SK-N-SH (cell line): ENCODE measurements around the gene PAAF1. TPM values are rescaled to one million over a fixed set of nuclear protein-coding genes. Genes with fewer than 3 reads are reported as not detected.

Experiments used
- CTCF ChIA-PET: fragments of 300-600, 350-600 bp; formaldehyde crosslinking; extraction: SDS; loops from one replicate; lab custom pipeline; 2021; lab: Yijun Ruan, JAX
- POLR2A ChIA-PET: fragments of 350-600 bp; sonication (Branson Sonifier 250); formaldehyde crosslinking; extraction: SDS; loops from one replicate; lab custom pipeline; 2020; ENCODE audit warnings: antibody characterized with exemption, inconsistent platforms; lab: Yijun Ruan, JAX
- DNase-seq: peaks from one replicate; pipeline ENCODE4 v3.0.0; 2012
- H2AFZ ChIP-seq: fragments of 200-600 bp; sonication (generic); 2 replicates; pipeline ENCODE4 v1.8.1; 2016; ENCODE audit warnings: antibody characterized with exemption, mild to moderate bottlenecking, low read depth
- H3F3A ChIP-seq: fragments of 200-600 bp; sonication (generic); replicated peaks from 2 replicates; pipeline ENCODE3; 2016; ENCODE audit warnings: antibody characterized with exemption, mild to moderate bottlenecking; ENCODE audit not compliant: insufficient read depth
- H3K27ac ChIP-seq, 2 experiments: fragments of 200-500 bp in 1 of 2; fragments of 200-600 bp in 1 of 2; sonication (Bioruptor generic) in 1 of 2; sonication (generic), shearing (Covaris generic) in 1 of 2; 2 replicates each; pipeline versions ENCODE4 v1.5.1 to v1.6.1; 2014 to 2016; ENCODE audit warnings: low read depth in 2 of 2, inconsistent platforms in 1 of 2, low read length in 1 of 2, mild to moderate bottlenecking in 1 of 2, mixed read lengths in 1 of 2
- H3K27me3 ChIP-seq: fragments of 200-600 bp; sonication (generic), shearing (Covaris generic); 2 replicates; pipeline ENCODE4 v1.6.1; 2016; ENCODE audit warnings: mixed run types; ENCODE audit not compliant: insufficient read depth
- H3K36me3 ChIP-seq, 2 experiments: fragments of 200-500 bp in 1 of 2; fragments of 200-600 bp in 1 of 2; sonication (Bioruptor generic) in 1 of 2; sonication (generic) in 1 of 2; replicated peaks in 1 of 2; 2 replicates each; pipeline versions ENCODE3 to v1.5.1; 2014 to 2016; ENCODE audit warnings: low read length in 1 of 2, mild to moderate bottlenecking in 1 of 2; ENCODE audit not compliant: insufficient read depth in 2 of 2, control insufficient read depth in 1 of 2
- H3K4me1 ChIP-seq, 2 experiments: fragments of 200-500 bp in 1 of 2; fragments of 200-600 bp in 1 of 2; sonication (Bioruptor generic) in 1 of 2; sonication (generic), shearing (Covaris generic) in 1 of 2; 2 replicates each; pipeline versions ENCODE4 v1.5.1 to v1.6.1; 2014 to 2016; ENCODE audit warnings: low read depth in 1 of 2, low read length in 1 of 2, mixed run types in 1 of 2; ENCODE audit not compliant: insufficient read depth in 2 of 2, control insufficient read depth in 1 of 2
- H3K4me2 ChIP-seq: fragments of 200-600 bp; sonication (generic), shearing (Covaris generic); 2 replicates; pipeline ENCODE4 v1.6.1; 2017; ENCODE audit warnings: mixed run types
- H3K4me3 ChIP-seq, 2 experiments: fragments of 200-500 bp in 1 of 2; fragments of 200-600 bp in 1 of 2; sonication (Bioruptor generic) in 1 of 2; sonication (generic), shearing (Covaris generic) in 1 of 2; 2 replicates each; pipeline versions ENCODE4 v1.5.1 to v1.8.1; 2014 to 2016; ENCODE audit warnings: low read depth in 2 of 2, inconsistent platforms in 1 of 2, low read length in 1 of 2, mild to moderate bottlenecking in 1 of 2, mixed read lengths in 1 of 2, moderate library complexity in 1 of 2
- H3K79me2 ChIP-seq: fragments of 200-600 bp; sonication (generic); 2 replicates; pipeline ENCODE4 v1.8.1; 2017; ENCODE audit warnings: mild to moderate bottlenecking; ENCODE audit not compliant: insufficient read depth
- H3K9ac ChIP-seq: fragments of 200-600 bp; sonication (generic); 2 replicates; pipeline ENCODE4 v1.6.1; 2017; ENCODE audit warnings: mixed run types
- H3K9me2 ChIP-seq: fragments of 200-600 bp; sonication (generic); 2 replicates; pipeline ENCODE4 v1.6.1; 2017; ENCODE audit warnings: mixed run types
- H3K9me3 ChIP-seq: fragments of 200-600 bp; sonication (generic); 2 replicates; pipeline ENCODE4 v1.6.1; 2017; ENCODE audit warnings: mixed run types, mild to moderate bottlenecking, moderate library complexity
- H4K20me1 ChIP-seq: fragments of 200-600 bp; sonication (generic); 2 replicates; pipeline ENCODE4 v1.6.1; 2017; ENCODE audit warnings: mild to moderate bottlenecking, mixed run types; ENCODE audit not compliant: insufficient read depth
- EZH2phosphoT487 ChIP-seq: fragments of 200-600 bp; sonication (generic); IDR thresholded peaks from 2 replicates; pipeline ENCODE4 v1.6.1; 2017; ENCODE audit warnings: low read depth, mixed run types, mild to moderate bottlenecking, antibody characterized with exemption, moderate library complexity, borderline replicate concordance
- FOXJ3 ChIP-seq: sonication (generic); formaldehyde crosslinking; IDR thresholded peaks from 2 replicates; pipeline ENCODE4 v1.5.1; 2020; ENCODE audit warnings: mild to moderate bottlenecking, missing genetic modification reagents
- GABPA ChIP-seq: IDR thresholded peaks from 2 replicates; pipeline ENCODE4 v1.4.0; 2012; ENCODE audit warnings: low read depth, mild to moderate bottlenecking
- GATA2 ChIP-seq: sonication (generic); formaldehyde crosslinking; IDR thresholded peaks from 2 replicates; pipeline ENCODE4 v1.5.0; 2020; ENCODE audit warnings: mild to moderate bottlenecking, missing genetic modification reagents
- MXI1 ChIP-seq: IDR thresholded peaks from 2 replicates; pipeline ENCODE4 v1.6.1; 2012; ENCODE audit warnings: mild to moderate bottlenecking, low read depth, low read length, improper control_type of control experiment
- POLR2AphosphoS5 ChIP-seq: IDR thresholded peaks from 2 replicates; pipeline ENCODE4 v1.6.1; 2012; ENCODE audit warnings: low read depth, low read length
- RCOR1 ChIP-seq: fragments of 150-350 bp; IDR thresholded peaks from 2 replicates; pipeline ENCODE4 v1.6.1; 2017; ENCODE audit warnings: antibody characterized with exemption, low read length
- RXRA ChIP-seq: IDR thresholded peaks from 2 replicates; pipeline ENCODE4 v1.4.0; 2012; ENCODE audit warnings: low read depth, mild to moderate bottlenecking, borderline replicate concordance
- SIN3A ChIP-seq: IDR thresholded peaks from 2 replicates; pipeline ENCODE4 v1.6.1; 2012; ENCODE audit warnings: low read depth, mild to moderate bottlenecking, low read length, moderate library complexity, borderline replicate concordance
- TCF12 ChIP-seq: IDR thresholded peaks from 2 replicates; pipeline ENCODE4 v1.4.0; 2012
- TEAD4 ChIP-seq: IDR thresholded peaks from 2 replicates; pipeline ENCODE4 v1.4.0; 2012; ENCODE audit warnings: mild to moderate bottlenecking, borderline replicate concordance; ENCODE audit not compliant: insufficient read depth
- WGBS: methylation state at CpG from one replicate; pipeline ENCODE4 v1.1.6; 2017; ENCODE audit warnings: low lambda C conversion rate; 5-methylcytosine and 5-hydroxymethylcytosine counted together
- polyA plus RNA-seq, 3 experiments: library from polyadenylated mRNA; depleted of rRNA; stranded (reverse); fragments of >200 nt; gene quantifications; 2 replicates each; pipeline ENCODE4 v1.2.3, GENCODE V29; 2012
- TF ChIP-seq, protein P1 (sequence below): IDR thresholded peaks from 2 replicates; pipeline ENCODE4; 2012
- TF ChIP-seq, protein P2 (sequence below): IDR thresholded peaks from 2 replicates; pipeline ENCODE4 v1.4.0; 2012; ENCODE audit warnings: low read depth, borderline replicate concordance
- TF ChIP-seq, protein P3 (sequence below): fragments of 150-350 bp; IDR thresholded peaks from 2 replicates; pipeline ENCODE4 v1.6.1; 2017; ENCODE audit warnings: antibody characterized with exemption, low read length, low read depth, borderline replicate concordance

The PAAF1 gene
- polyA plus RNA-seq, 1 of the 3 experiments (the other 2 are of a cell fraction) = 23.2 TPM

DNA sequence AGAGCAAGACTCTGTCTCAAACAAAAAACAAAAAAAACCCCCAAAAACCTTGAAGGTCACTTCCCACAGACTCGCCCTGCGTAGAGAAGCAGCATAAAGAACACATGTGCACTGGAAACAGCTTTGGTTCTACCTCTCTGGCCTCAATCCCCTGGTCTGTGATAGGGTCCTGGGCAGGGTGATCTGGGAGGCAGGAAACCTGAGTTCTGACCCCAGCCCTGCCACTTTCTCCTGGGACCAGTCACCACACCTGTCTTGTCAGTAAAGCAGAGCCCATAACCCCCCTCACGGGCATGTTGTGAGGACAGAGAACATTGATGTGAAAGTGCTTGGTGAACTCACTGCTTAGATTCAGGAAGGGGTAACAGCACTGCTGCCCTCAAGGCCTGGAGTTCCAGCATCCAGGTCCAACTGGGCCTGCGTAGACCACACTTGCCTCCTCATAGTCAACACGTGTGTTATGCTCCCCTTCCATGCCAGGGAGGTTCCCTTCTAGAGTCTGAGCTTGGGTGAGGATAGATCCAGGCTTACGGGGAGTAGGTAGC is 94.4 kb downstream of the PAAF1 start:
- WGBS = 89% methylated on average over 5 of the region's 6 CpGs
- CTCF ChIA-PET = no interaction called here

DNA sequence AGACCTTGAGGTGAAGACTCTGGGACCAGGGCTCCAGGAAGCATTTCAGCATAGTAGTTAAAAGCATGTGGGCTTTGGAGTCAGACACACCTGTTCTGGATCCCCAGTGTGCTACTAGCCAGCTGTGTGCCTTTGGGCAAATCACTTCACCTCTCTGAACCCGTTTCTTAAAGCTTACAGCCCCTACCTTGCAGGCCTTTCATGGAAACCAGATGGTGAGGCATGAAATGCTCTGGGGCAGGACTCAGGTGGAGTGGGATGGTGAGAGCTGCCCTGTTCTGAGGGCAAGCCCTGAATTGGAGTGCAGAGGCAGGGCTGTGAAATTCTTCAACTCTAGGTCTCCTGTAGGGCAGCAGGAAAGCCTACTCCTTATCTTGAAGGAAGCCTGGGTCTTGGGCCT is 95.4 kb downstream of the PAAF1 start:
- 80% methylated on average over 1 of the region's 1 CpG for WGBS

More for the DNA sequence above, 94.4 kb downstream of the PAAF1 start:
- DNase-seq = no peak
- Histone ChIP-seq H3K9me2 (no peaks in the 10 kb centered on the region), H4K20me1 (no peaks in the 10 kb centered on the region), H3F3A (peaks cover 3% of the 10 kb centered on the region), H2AFZ (no peak overlapping the region), H3K36me3 (peaks cover 0 to 9% of the 10 kb centered on the region in 2 experiments), H3K4me1 (peaks cover 0 to 4% of the 10 kb centered on the region in 2 experiments; a peak in 1 of 4 replicates), H3K27me3 (no peaks in the 10 kb centered on the region)
- POLR2A ChIA-PET = interaction anchor here (0.8 to 3.9 kb wide), 2 partner anchors 10 to 11 kb away, joined by 4 to 15 read pairs; partner anchors contain the start of gene UCP2
- TF ChIP-seq GABPA (no peak), MXI1 (no peak)
- TF ChIP-seq, all 33 proteins: peak for 0
- H3K79me2 ChIP-seq = no peaks in the 10 kb centered on the region
- no peaks in the 10 kb centered on the region for H3K9me3 ChIP-seq
- no peak overlapping the region for H3K4me2 ChIP-seq
- H3K4me3 ChIP-seq = no peak overlapping the region
- H3K9ac ChIP-seq = no peak overlapping the region
- no peak overlapping the region for H3K27ac ChIP-seq

More for the DNA sequence above, 95.4 kb downstream of the PAAF1 start:
- TF ChIP-seq FOXJ3 (CRISPR knock-in tag) (no peak), SIN3A (no peak), GATA2 (CRISPR knock-in tag) (no peak), EZH2phosphoT487 (no peak), TCF12 (no peak), POLR2AphosphoS5 (no peak), RCOR1 (no peak), RXRA (no peak), TEAD4 (no peak)
- TF ChIP-seq, protein P1, sequence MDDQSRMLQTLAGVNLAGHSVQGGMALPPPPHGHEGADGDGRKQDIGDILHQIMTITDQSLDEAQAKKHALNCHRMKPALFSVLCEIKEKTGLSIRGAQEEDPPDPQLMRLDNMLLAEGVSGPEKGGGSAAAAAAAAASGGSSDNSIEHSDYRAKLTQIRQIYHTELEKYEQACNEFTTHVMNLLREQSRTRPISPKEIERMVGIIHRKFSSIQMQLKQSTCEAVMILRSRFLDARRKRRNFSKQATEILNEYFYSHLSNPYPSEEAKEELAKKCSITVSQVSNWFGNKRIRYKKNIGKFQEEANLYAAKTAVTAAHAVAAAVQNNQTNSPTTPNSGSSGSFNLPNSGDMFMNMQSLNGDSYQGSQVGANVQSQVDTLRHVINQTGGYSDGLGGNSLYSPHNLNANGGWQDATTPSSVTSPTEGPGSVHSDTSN = no peak
- TF ChIP-seq, protein P2, sequence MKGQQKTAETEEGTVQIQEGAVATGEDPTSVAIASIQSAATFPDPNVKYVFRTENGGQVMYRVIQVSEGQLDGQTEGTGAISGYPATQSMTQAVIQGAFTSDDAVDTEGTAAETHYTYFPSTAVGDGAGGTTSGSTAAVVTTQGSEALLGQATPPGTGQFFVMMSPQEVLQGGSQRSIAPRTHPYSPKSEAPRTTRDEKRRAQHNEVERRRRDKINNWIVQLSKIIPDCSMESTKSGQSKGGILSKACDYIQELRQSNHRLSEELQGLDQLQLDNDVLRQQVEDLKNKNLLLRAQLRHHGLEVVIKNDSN = no peak
- TF ChIP-seq, protein P3, sequence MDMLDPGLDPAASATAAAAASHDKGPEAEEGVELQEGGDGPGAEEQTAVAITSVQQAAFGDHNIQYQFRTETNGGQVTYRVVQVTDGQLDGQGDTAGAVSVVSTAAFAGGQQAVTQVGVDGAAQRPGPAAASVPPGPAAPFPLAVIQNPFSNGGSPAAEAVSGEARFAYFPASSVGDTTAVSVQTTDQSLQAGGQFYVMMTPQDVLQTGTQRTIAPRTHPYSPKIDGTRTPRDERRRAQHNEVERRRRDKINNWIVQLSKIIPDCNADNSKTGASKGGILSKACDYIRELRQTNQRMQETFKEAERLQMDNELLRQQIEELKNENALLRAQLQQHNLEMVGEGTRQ = no peak
- TF ChIP-seq, all 33 proteins: peak for 0
- no peaks in the 10 kb centered on the region for H3K9me3 ChIP-seq
- no peaks in the 10 kb centered on the region for H3K79me2 ChIP-seq
- H3K4me2 ChIP-seq = no peak overlapping the region
- H4K20me1 ChIP-seq = no peaks in the 10 kb centered on the region
- no peak overlapping the region for H3K9ac ChIP-seq
- H3K27me3 ChIP-seq = no peaks in the 10 kb centered on the region
- H3K4me3 ChIP-seq = no peak overlapping the region
- H3K27ac ChIP-seq = no peak overlapping the region
- DNase-seq = no peak
- CTCF ChIA-PET = interaction anchor here (0.8 to 1.5 kb wide), 2 partner anchors 8 to 284 kb away, joined by 3 to 8 read pairs; no protein-coding TSS in a partner anchor
- POLR2A ChIA-PET = interaction anchor here (3.9 kb wide), 1 partner anchor 10 kb away, joined by 15 read pairs; the partner anchor contains the start of gene UCP2
- H2AFZ ChIP-seq = no peak overlapping the region
- H3K36me3 ChIP-seq = peaks cover 3 to 17% of the 10 kb centered on the region in 2 experiments
- H3K9me2 ChIP-seq = no peaks in the 10 kb centered on the region
- peaks cover 0 to 4% of the 10 kb centered on the region in 2 experiments; a peak in 1 of 4 replicates for H3K4me1 ChIP-seq
- peaks cover 3% of the 10 kb centered on the region for H3F3A ChIP-seq
